ENCODE measurements around the gene ARL15.

ARL15 gene

DNA sequence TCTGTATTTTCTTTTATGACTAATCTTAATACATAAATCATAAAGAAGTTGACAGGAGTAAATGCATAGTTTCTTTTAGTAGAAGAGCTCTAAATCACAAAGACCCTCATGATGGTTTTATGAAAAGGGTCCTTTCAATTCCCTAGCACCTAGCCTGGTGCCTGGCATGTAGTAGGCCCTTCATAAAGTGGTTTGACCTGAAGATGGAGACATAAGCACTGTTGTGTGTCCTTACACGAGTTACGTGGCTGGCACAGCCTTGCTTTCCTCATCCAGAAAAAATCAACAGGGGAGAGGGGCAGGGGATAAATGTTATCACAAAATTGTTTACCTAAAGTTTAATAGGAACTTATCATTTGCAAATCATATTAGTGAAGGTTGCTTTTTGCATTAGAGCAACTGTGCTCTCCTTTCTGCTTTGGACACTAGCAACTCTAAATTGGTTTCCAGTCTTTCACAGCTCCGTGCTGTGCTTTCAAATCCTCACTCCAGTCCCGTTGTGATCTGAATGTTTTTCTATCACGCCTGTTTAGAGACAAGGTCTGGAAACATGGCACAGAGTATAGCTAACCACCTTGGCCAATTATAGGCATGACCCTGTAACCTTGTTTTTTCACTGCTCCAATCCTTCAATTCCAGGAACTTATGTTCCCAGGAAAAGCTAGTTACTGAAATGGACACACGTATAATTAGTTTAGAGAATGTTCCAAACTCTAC lies 55.7 kb downstream of the ARL15 start:
- no peak for DNase-seq (ENCODE audit: low read depth in 4 of 4, low spot score in 1 of 4)

DNA sequence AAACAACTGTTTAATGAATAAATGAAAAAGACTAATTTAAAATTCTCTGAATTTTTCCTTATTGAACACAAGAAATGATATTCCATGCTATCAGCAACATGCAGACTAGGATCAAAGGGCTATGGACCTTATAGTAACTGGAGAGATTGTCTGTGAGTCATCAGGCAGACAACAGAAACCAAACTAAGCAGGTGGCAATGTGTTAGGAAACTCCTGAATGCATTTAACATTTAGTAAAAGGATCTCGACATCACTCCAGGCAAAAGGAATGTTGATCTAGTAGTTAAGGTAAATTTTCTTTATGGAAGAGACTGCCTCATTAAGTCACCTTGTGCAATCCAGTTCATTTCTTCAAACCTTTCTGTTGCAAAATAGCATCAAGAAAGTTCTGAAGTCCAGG lies 58.4 kb downstream of the ARL15 start:
- DNase-seq (ENCODE audit: low read depth in 4 of 4, low spot score in 1 of 4) = no peak

DNA sequence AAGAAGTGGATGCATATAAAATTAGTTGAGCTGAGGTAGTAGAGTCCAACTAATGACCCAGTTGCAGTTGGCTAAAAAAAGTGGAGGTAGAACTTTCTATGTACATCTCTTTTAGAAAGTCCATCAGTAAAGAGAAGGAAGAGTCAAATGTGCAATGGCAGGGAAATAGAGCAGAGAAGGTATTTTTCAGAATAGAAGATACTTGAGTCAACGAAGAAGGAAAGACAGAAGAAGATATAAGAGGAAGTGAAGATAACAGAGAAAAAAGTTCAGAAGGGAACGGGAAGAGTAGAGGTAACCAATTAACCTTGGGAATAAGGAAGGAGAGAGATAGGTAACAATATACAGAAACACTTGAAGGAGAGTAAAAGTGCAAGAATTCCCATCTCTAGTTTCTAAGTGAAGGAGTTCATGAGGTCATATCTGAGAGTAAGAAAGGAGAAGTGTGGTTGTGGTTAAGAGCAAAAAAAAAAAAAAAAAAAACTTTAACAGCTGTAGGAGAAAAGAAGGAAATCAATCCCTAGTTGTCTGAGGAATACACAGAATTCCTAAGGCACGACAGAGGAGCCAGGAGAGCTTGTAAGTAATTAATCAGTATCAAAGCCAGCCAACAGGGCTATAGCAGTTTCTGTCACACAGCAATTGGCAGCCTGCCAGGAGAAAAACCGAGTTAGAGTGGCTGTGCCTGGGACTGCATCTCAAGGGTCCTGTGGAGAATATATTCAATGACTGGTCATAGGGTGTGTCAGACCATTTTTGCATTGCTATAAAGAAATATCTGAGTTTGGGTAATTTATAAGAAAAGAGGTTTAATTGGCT lies 61.0 kb downstream of the ARL15 start:
- DNase-seq (ENCODE audit: low read depth in 4 of 4, low spot score in 1 of 4) = peak in 2 of 4 experiments; percentile 4 to 22

DNA sequence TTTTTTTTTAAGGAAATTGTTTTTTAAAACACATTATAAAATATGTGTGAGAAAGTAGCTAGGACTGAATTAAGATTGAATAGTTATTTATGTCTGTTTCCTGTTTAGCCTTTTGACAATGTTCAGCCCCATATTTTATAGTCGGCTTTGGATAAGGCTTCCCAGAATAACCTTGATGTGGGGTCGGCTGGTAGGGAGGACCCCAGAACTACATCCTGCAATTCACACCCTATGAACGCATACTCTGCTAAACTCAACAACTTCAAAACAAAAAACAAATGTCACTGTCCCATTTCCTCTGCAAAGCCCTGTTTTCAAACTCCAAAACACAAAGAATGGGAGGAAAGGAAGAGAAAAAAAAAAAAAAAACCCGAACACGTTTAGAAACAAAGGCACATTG lies 63.1 kb downstream of the ARL15 start:
- no peak for DNase-seq (ENCODE audit: low read depth in 4 of 4, low spot score in 1 of 4)

DNA sequence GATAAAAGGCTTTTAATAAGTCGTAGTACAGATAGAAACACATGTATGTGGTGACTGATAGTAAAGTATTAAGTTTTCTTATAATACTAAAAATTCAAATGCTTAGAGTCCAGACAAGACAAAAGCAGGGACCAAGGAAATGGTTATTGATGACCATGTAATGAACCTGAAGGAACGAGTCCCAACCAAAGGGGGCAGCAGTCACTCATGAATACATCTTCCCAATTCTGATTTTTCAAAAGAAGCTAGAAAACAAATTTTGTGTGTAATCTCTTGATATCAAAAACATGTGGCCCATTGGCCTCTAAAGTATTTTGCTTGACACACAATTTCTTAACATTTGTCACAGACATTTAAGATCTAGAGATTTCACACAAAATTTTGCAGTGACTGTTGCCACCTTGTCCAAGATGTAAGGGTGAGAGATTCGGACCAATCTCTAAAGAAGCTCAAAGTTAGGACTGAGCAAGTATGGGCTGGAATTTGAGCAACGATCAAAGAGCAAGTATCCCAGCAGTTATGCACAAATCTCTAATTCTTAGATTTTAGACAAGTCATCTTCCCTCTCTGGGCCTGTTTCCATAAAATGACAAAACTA lies 66.8 kb downstream of the ARL15 start:
- no peak for DNase-seq (ENCODE audit: low read depth in 4 of 4, low spot score in 1 of 4)

DNA sequence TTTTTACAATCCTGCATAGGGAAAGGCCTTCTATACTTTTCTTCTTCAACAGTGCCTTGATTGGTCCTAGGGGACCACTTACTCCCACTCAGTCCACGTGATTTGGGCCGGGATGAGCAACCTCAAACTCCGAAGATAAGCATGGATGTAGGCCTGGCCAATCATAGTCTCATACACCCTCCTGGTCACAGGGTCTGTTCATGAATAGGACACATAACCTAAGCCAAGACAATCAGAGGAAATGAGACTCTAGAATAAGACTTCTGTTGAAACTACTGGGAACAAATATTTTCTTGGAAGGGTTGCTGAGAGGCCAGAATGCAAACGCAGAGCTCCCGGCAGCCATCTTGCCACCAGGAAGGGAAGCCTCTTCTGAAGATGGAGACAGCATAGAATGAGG lies 68.1 kb downstream of the ARL15 start:
- DNase-seq (ENCODE audit: low read depth in 4 of 4, low spot score in 1 of 4) = no peak

DNA sequence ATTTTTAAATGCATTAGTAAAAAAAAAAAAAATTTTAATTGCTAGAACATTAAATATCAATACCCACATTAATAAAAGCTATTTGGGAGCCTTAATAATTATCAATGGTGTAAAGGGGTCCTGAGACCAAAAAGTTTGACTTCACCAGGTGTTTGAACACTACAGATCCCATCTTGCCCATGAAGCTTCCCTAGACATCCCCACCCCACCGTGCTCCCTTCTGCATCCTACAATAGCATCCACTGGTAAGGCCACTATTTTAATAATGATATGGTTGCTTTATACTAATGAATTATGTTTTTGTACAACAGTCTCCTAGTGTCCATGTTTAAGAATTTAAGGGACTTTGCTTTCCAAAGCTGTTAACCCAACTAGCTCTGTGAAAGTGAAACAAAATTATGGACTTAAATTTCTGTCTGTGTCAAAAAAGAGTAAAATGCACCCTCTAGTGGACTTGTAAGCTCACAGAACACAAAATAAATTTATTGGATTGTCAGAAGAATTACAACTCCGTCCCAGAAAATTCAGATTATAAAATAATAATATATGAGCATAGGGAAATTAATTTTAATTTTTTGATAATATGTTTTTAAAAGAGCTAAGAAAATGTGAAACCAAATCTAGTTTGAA lies 76.0 kb downstream of the ARL15 start:
- no peak for DNase-seq (ENCODE audit: low read depth in 4 of 4, low spot score in 1 of 4)

DNA sequence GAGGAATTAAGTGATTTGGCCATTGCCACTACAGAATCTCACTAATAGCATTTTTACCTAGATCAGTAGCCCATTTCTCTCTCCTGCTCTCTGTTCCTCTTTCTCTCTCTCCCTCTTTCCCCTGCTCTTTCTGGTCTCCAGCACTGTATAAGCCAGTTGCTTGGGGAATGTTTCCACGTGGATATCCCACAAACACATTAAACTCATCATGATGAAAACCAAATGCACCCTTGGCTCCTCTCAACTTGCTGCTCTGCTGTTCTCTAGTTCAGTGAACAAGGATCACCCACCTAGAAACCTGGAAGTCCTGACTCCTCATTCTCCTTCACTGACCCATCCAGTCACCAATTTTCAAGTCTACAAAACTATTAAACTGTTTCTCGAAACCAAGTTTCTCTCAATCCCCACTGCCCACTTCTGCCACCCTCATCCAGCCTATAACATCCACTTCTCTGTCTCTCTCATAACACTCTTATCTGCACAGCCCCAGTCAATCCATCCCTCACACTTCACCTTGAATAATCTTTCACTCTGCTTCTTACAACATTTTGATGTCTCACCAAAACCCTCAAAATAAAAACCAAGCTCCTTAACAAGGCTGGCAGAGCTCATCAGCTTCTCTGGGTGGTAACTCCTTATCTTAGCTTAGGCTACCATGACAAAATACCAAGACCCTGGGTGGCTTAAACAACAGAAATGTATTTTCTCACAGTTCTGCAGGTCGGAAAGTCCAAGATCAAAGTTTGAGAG lies 79.3 kb downstream of the ARL15 start:
- DNase-seq (ENCODE audit: low read depth in 4 of 4, low spot score in 1 of 4) = no peak

DNA sequence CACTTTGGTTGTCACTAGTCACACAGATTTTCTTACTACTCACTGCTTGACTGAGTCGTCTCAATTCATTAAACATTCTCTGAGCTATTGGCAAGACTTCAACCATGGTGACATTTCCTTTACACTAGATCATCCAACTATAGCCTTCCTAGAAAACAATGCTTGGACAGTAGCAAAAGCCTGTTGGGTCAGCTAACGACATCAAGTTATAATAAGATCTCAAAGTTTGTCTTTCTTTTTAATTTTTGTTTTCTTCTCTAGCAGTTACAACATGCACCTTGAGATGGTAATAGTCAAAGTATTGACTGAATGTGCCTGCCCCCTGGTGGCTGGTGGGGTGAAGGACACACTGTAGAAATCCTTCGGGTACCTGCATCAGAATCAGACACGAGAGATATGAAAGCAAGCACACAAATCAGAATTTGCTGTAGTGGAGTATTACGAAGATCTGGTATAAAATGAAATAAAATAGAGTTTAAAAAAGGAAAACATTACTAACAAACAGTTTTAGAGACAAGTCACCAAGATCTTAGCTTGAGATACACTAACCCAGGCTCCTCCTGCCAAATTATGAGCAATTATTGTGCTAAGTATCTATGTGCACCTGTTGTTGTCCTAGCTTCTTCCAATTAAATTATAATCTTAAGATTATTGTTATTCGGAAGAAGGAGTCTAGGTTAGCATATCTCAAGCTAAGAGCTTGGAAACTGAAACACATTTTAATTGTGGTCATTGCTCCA lies 81.2 kb downstream of the ARL15 start:
- DNase-seq (ENCODE audit: low read depth in 4 of 4, low spot score in 1 of 4) = peak; percentile 57 to 66 (median 64)

DNA sequence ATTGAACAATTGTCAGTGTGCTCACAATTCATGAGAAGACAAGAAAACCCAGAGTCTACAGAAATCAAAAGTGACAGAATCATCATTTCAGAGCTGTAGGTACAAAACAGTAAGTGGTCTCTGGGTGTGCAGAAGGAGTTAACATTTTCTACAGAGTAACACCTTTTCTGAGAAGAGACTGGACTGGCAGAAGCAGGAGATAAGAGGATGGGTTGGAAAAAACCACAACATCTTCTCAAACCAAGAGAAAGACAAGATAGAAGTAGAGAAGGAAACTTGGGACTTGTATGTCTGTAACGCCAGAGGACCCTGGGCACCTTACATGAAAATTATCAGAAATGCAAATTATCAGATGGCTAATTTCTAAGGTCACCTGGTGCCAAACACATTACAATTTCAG lies 82.6 kb downstream of the ARL15 start:
- DNase-seq (ENCODE audit: low read depth in 4 of 4, low spot score in 1 of 4) = no peak

DNA sequence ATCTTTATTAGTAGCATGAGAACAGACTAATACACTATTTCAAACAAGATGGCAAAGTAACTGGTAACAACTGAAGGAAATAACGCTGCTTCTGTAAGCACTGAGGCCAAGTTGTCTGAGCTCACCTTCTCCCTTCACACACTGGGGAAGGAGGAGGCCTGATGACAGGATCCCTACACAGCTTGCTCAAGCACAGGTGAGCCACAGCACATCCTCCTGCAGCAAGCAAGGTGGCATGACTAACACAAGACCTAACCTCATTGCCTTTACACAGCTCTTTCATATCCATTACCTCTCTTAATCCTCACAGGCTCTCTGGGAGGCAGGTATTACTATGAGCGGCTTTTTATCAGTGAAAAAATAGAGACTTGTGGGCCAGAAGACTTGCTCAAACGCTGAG lies 83.3 kb downstream of the ARL15 start:
- DNase-seq (ENCODE audit: low read depth in 4 of 4, low spot score in 1 of 4) = no peak

DNA sequence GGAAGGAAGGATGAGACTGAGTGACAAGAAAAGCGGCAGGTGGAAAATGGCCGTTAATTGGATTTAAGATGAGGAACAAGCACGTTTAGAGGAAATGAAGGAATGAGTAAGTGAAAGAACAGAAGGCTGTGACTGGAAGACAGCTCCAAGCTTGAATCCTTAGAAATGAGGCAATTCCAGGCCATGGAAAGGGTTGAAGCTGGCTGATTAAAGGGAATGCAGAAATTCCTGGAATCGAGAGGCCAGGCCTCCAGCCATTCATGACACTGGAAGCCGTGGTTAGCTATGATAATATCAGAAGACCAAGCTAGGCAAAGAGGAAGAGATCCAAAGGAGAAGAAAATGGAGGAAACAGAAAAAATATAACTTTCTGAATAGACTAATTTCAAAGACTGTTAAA lies 84.2 kb downstream of the ARL15 start:
- DNase-seq (ENCODE audit: low read depth in 4 of 4, low spot score in 1 of 4) = no peak

DNA sequence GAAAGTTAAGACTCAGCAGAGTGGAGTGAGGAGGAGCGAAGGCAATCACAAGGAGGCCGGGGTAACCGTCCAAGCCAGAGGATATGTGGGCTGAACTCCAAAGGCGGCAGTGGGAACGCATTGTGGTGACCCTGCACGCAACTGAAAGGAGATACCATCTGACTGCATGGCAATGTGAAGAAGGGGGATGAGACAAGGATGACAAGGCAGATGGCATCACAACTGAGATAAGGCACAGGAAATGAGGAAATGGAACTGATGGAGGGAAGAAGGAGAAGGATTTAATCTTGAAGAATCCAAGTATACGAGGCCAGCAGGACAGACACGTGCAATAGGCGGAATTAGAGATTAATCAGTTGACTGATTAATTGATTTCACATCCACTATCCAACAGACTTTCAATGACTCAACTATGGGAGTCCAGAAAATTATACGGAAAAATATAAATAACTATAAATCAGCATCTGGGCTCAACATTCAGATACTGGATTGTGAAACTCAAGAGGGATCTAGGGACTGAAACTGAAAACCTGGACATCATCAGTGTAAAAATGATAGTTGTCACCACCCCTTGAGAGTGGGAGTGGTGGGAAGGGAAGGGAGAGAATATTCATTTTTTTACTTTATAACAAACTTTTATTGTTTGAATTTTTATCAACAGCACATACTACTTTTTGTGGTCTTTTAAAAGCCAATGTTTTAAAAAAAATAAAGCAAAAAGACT lies 86.1 kb downstream of the ARL15 start:
- no peak for DNase-seq (ENCODE audit: low read depth in 4 of 4, low spot score in 1 of 4)

DNA sequence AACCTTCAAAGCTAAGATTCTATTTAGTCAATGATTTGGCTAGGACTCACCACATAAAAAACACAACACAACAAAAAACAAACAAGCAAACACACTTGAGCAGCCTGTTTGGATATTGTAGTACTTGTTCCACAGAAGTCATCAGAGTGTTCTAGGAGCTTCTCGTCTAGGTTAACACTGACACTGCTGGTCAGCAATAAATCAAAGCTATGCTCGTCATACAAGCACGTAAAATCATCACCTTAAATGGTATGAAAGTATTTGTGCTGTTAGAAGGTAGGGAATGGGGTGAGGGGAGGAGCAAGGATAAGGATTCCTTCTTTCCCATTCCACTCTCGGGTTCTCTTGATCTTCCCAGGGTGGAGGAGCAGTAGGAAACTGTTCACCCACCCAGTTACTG lies 88.0 kb downstream of the ARL15 start:
- DNase-seq (ENCODE audit: low read depth in 4 of 4, low spot score in 1 of 4) = no peak

DNA sequence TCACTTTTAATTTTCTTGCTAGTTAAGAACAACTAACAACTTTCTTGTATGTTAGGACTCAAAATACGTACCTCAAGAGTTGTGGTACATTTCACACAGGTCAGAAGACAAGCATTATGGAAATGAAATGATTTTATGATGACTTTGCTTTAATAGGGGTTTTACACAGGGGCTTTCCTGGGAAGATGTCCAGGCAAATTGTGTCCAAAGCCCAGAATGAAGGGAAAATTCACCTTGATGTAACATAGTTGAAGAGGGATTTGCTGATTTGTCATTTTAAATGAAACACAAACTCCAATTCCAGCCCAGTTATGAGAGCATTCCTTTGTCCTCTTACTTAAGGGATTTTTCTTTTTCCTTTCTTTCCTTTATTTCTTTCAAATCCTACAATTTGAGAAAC lies 89.2 kb downstream of the ARL15 start:
- no peak for DNase-seq (ENCODE audit: low read depth in 4 of 4, low spot score in 1 of 4)

DNA sequence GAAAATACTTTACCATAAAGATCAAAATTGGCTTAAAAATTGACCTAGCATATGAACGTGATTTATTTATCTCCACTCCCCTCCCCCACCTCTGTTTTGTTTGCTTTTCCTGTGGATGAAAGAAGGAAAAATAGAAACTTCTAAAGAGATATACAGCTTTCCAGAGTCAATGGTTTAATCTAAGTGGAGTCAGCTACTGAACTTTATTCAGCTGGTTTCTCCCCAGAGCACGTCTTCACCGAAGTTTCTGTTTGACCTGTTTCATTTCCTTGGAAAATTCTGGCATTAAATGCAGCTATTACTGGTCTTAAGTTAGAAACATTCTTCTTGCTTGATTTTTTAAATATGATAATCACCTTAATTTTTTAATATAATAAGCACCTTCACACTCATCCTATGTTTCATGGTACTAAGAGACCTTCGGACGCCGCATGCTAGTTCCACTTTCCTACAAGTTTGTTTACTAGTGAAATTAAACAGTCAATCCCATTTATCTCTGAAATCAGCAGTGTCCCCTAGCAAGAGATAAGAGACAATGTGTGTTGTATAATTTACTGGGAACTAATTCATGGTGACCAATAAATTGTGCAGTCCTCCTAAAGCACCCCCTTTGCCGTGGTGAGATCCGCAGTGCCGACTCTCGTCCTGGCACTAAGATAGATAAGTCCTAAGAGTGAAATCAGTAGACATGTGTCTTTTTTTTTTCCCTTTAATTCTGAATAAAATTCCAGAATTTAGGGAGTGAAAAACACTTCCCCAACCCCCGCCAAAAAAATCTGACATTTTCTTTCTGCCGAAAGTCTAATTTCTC lies 89.9 kb downstream of the ARL15 start:
- no peak for DNase-seq (ENCODE audit: low read depth in 4 of 4, low spot score in 1 of 4)

DNA sequence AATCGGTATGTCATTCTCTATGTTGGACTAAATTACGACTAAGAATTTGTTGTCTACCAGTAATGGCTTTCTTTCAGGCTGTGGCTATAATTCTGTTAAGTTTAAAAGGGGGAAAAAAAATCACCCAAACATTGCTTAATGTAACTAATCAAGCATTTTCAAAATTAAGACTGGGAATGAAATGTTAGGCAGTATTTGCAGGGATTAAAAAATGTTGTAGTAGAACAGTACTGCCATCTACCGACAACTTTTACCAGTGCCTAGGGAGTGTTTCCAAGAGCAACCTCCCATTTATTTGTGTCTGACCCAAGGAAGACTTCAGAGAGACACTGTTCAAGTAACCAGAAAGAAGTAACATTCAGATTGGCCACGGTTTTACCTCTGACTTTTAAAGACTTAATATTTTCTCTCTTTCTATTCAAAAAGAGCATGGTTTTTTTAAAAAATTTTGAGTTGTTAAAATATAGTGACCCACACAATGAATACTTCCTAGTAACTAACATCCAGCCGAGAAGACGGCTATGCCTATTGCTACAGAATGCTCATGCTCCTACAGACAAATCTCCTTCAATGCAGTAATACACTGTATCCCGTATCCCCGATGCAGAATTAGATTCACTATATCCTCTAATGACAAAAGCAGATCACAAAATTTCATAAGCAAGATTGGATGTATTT lies 92.4 kb downstream of the ARL15 start:
- no peak for DNase-seq (ENCODE audit: low read depth in 4 of 4, low spot score in 1 of 4)

DNA sequence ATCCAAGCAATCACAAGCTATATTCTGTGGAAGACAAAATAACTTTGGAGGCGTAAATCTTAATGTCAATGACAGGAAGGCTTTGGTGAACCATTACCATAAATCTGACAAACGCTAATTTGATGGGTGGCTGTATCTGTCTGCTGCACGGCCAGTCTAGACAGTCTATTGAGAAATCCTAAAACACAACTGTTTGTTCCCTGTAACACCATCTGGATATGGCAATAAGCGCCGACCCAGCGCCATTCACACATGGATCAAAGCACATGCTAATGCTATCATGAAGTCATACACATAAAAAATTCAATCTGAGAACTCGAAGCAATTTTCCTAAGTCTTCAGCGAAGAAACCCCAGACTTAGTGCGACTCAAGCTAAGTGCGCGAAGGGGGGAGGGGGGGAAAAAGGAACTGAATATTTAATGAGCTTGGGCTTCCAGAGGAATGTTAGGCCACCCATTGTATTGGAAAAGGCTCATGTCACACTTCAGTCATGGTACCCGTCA lies 95.1 kb downstream of the ARL15 start:
- DNase-seq (ENCODE audit: low read depth in 4 of 4, low spot score in 1 of 4) = no peak

All from stimulated activated CD4-positive, alpha-beta T cell treated with anti-CD3 and anti-CD28 coated beads, Interleukin-1b, Interleukin-23, amount 100 ng/mL, for 24 hours (primary cell).